HCT116 (cell line): Measurements from ENCODE around the gene NXF1. TPM values are rescaled to one million over a fixed set of nuclear protein-coding genes. Genes with fewer than 3 reads are reported as not detected.

Source experiments
- ATAC-seq: fragments of 200-7000 bp; cut with Tn5 transposase; 2 replicates; pipeline ENCODE4 v1.9.1; 2020; ENCODE audit warnings: mild to moderate bottlenecking, moderate library complexity
- BruUV-seq: library from RNA; stranded (reverse); fragments of 400-500 nt; replicated peaks from 2 replicates; lab custom pipeline; 2021; lab: Mats Ljungman, UMichigan
- CTCF ChIA-PET: fragments of 300-600 bp; sonication (Branson Sonifier 250); formaldehyde crosslinking; loops from one replicate; lab custom pipeline; 2021; ENCODE audit warnings: antibody characterized with exemption; lab: Charles Lee
- POLR2A ChIA-PET: fragments of 300-600, 350-600 bp; sonication (Branson Sonifier 250); formaldehyde crosslinking; loops from one replicate; lab custom pipeline; 2021; ENCODE audit warnings: antibody characterized with exemption; lab: Charles Lee
- RAD21 ChIA-PET, 2 experiments: fragments of 300-600 bp; sonication (Branson Sonifier 250); formaldehyde crosslinking; loops; one replicate each; lab custom pipeline; 2023; ENCODE audit warnings: low total read pairs in 2 of 2; ENCODE audit not compliant: uncharacterized antibody in 2 of 2, unreplicated experiment in 2 of 2, low non-redundant PET in 1 of 2; lab: Charles Lee
- DNase-seq: peaks from one replicate; pipeline ENCODE4 v3.0.0-alpha.2; 2010; ENCODE audit warnings: low read depth, low spot score
- H2AFZ ChIP-seq: fragments of 200-600 bp; shearing (Covaris generic), sonication (generic); 2 replicates; pipeline ENCODE4 v1.6.1; 2017; ENCODE audit warnings: low read depth, mixed run types, mixed read lengths, antibody characterized with exemption, low read length; ENCODE audit not compliant: poor library complexity, severe bottlenecking
- H3K27ac ChIP-seq: 2 replicates; pipeline ENCODE4 v1.5.1; 2012; ENCODE audit warnings: low read depth, low read length
- H3K27me3 ChIP-seq: fragments of 200-600 bp; sonication (generic); 2 replicates; pipeline ENCODE4 v1.6.1; 2016; ENCODE audit warnings: mixed run types, low read length, mixed read lengths; ENCODE audit not compliant: insufficient read depth
- H3K36me3 ChIP-seq, 2 experiments: fragments of 200-500 bp in 1 of 2; fragments of 200-600 bp in 1 of 2; sonication (Bioruptor generic) in 1 of 2; sonication (generic) in 1 of 2; 2 replicates each; pipeline versions ENCODE4 v1.5.1 to v1.6.1; 2014 to 2016; ENCODE audit warnings: low read length in 2 of 2, inconsistent platforms in 1 of 2, mixed read lengths in 1 of 2, mixed run types in 1 of 2; ENCODE audit not compliant: insufficient read depth in 2 of 2, control insufficient read depth in 1 of 2
- H3K4me1 ChIP-seq, 2 experiments: fragments of 200-600 bp in 1 of 2; sonication (generic) in 1 of 2; 2 replicates each; pipeline versions ENCODE4 v1.5.1 to v1.6.1; 2012 to 2017; ENCODE audit warnings: low read length in 2 of 2, inconsistent platforms in 1 of 2, mild to moderate bottlenecking in 1 of 2, mixed read lengths in 1 of 2, mixed run types in 1 of 2, moderate library complexity in 1 of 2; ENCODE audit not compliant: insufficient read depth in 2 of 2, control insufficient read depth in 1 of 2
- H3K4me2 ChIP-seq: fragments of 200-600 bp; sonication (generic); 2 replicates; pipeline ENCODE4 v1.6.1; 2017; ENCODE audit warnings: mixed run types, low read length, mixed read lengths
- H3K4me3 ChIP-seq, 2 experiments: fragments of 200-600 bp in 1 of 2; sonication (generic) in 1 of 2; replicated peaks in 1 of 2; 2 replicates each; pipeline ENCODE4 v1.5.1; 2011 to 2016; ENCODE audit warnings: low read length in 2 of 2, control low read depth in 1 of 2, low read depth in 1 of 2, mild to moderate bottlenecking in 1 of 2, mixed read lengths in 1 of 2, mixed run types in 1 of 2
- H3K79me2 ChIP-seq: fragments of 200-600 bp; sonication (generic); 2 replicates; pipeline ENCODE4 v1.6.1; 2017; ENCODE audit warnings: mild to moderate bottlenecking, mixed run types, low read length, moderate library complexity, mixed read lengths; ENCODE audit not compliant: insufficient read depth
- H3K9ac ChIP-seq: fragments of 200-600 bp; sonication (generic); 2 replicates; pipeline ENCODE4 v1.6.1; 2016; ENCODE audit warnings: low read length, mixed read lengths
- H3K9me2 ChIP-seq: fragments of 200-600 bp; sonication (generic), shearing (Covaris generic); 2 replicates; pipeline ENCODE4 v1.6.1; 2017; ENCODE audit warnings: mixed run types, mild to moderate bottlenecking, moderate library complexity; ENCODE audit not compliant: insufficient read depth
- H3K9me3 ChIP-seq, 2 experiments: fragments of 200-500 bp in 1 of 2; fragments of 200-600 bp in 1 of 2; sonication (Bioruptor generic) in 1 of 2; sonication (generic) in 1 of 2; 2 replicates each; pipeline ENCODE4 v1.6.1; 2014 to 2017; ENCODE audit warnings: low read length in 2 of 2, mixed read lengths in 2 of 2, inconsistent platforms in 1 of 2, low read depth in 1 of 2, mild to moderate bottlenecking in 1 of 2, mixed run types in 1 of 2, moderate library complexity in 1 of 2; ENCODE audit not compliant: control insufficient read depth in 1 of 2, insufficient read depth in 1 of 2
- H4K20me1 ChIP-seq: fragments of 200-600 bp; sonication (generic), shearing (Covaris generic); 2 replicates; pipeline ENCODE4 v1.6.1; 2017; ENCODE audit warnings: mixed run types, mild to moderate bottlenecking, moderate library complexity; ENCODE audit not compliant: insufficient read depth
- SP1 ChIP-seq: IDR thresholded peaks from 2 replicates; pipeline ENCODE4 v1.6.1; 2012; ENCODE audit warnings: low read depth
- SRF ChIP-seq: IDR thresholded peaks from 2 replicates; pipeline ENCODE4 v1.6.1; 2012; ENCODE audit warnings: low read depth
- intact Hi-C: fragments of 100-400 bp; cut with micrococcal nuclease; formaldehyde crosslinking; loops from 2 replicates; pipeline ENCODE4 v1.10.0; 2022
- total RNA-seq: library from RNA; stranded (reverse); gene quantifications from one replicate; pipeline ENCODE4 v1.2.1, GENCODE V29; 2021; ENCODE audit not compliant: unreplicated experiment
- TF ChIP-seq, protein P1 (sequence below), 3 experiments: fragments of 200-600 bp in 1 of 3; sonication (generic) in 1 of 3; IDR thresholded peaks in 2 of 3; conservative IDR thresholded peaks in 1 of 3; 2 replicates each; pipeline ENCODE4 v1.5.1; 2012 to 2017; ENCODE audit warnings: low read depth in 2 of 3, low read length in 2 of 3, antibody characterized with exemption in 1 of 3, borderline replicate concordance in 1 of 3, control low read depth in 1 of 3, mild to moderate bottlenecking in 1 of 3, mixed read lengths in 1 of 3, mixed run types in 1 of 3, moderate library complexity in 1 of 3; ENCODE audit not compliant: insufficient read depth in 1 of 3
- TF ChIP-seq, protein P2 (sequence below): IDR thresholded peaks from 2 replicates; pipeline ENCODE4 v1.6.1; 2012

The NXF1 gene
- total RNA-seq, 1 experiment from 2014 or later: 55.5 TPM

DNA sequence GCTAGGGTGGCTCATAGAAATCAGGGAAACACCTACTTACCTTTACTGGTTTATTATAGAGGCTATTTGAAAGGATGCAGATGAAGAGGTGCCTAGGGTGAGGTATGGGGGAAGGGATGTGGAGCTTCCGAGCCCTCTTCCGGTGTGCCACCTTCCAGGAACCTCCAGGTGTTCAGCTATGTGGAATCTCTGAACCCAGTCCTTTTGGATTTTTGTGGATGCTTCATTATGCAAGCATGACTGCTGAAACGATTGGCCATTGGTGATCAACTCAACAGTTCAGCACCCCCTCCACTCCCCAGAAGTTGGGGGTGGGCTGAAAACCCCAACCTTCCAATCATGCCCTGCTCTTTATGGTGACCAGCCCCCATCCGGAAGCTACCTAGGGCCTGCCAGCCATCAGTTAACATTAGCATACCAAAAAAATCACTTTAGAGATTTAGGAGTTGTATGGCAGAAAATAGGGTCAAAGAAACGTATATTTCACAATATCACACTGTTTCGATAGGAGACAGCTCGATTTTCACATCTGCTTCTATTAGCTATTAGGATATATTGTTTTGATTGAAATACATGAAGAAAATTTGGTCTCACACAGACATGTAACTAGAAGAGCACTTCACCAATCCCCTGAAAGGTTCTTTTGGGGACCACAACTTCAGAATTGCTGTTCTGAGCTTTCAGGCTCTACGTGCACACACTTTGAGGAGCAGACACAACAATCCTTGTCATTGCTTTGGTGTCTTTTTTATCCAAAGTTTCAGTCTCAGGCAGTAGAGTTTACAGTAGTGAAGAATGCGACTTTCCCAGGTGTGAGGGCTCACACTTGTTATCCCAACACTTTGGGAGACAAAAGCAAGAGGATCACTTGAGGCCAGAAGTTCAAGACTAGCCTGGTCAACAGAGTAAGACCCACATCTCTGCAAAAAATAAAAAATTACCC, 47.1 kb downstream of the NXF1 start:
- Histone ChIP-seq H3K27me3 (no peaks in the 10 kb centered on the region), H3K4me2 (no peak overlapping the region)
- TF ChIP-seq, protein P1, sequence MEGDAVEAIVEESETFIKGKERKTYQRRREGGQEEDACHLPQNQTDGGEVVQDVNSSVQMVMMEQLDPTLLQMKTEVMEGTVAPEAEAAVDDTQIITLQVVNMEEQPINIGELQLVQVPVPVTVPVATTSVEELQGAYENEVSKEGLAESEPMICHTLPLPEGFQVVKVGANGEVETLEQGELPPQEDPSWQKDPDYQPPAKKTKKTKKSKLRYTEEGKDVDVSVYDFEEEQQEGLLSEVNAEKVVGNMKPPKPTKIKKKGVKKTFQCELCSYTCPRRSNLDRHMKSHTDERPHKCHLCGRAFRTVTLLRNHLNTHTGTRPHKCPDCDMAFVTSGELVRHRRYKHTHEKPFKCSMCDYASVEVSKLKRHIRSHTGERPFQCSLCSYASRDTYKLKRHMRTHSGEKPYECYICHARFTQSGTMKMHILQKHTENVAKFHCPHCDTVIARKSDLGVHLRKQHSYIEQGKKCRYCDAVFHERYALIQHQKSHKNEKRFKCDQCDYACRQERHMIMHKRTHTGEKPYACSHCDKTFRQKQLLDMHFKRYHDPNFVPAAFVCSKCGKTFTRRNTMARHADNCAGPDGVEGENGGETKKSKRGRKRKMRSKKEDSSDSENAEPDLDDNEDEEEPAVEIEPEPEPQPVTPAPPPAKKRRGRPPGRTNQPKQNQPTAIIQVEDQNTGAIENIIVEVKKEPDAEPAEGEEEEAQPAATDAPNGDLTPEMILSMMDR (IDR thresholded peaks at IDR 0.05 in 2 of 3, conservative IDR thresholded peaks at IDR 0.05 in 1 of 3; ENCODE audit: borderline replicate concordance in 1 of 3, insufficient read depth in 1 of 3, low read depth in 2 of 3, low read length in 2 of 3): no peak
- TF ChIP-seq SP1 (no peak), SRF (no peak)
- TF ChIP-seq, protein P2, sequence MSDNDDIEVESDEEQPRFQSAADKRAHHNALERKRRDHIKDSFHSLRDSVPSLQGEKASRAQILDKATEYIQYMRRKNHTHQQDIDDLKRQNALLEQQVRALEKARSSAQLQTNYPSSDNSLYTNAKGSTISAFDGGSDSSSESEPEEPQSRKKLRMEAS: no peak
- TF ChIP-seq, all 23 proteins: peak for 0
- H3K9me2 ChIP-seq: no peaks in the 10 kb centered on the region
- H3K79me2 ChIP-seq: peaks cover 15% of the 10 kb centered on the region
- DNase-seq (no peak), ATAC-seq (no peak)
- no peaks in the 10 kb centered on the region for H3K9me3 ChIP-seq
- no peaks in the 10 kb centered on the region for H4K20me1 ChIP-seq
- BruUV-seq: no TSS peak
- peaks cover 0 to 4% of the 10 kb centered on the region in 2 experiments; a peak in 1 of 4 replicates for H3K36me3 ChIP-seq
- no peak overlapping the region for H2AFZ ChIP-seq
- RAD21 ChIA-PET: no interaction called here
- POLR2A ChIA-PET: no interaction called here
- intact Hi-C loops: no loop called here
- H3K4me1 ChIP-seq: peaks cover 14 to 31% of the 10 kb centered on the region in 2 experiments
- no peak overlapping the region for H3K27ac ChIP-seq
- H3K9ac ChIP-seq: no peak overlapping the region
- CTCF ChIA-PET: interaction anchor here (1.4 kb wide), 1 partner anchor 28 kb away, joined by 4 read pairs; no protein-coding TSS in a partner anchor
- H3K4me3 ChIP-seq: no peak overlapping the region
